ENCODE data around the gene PIK3C2A. TPM values are rescaled to one million over a fixed set of nuclear protein-coding genes. Genes with fewer than 3 reads are reported as not detected.

PIK3C2A gene
- total and polyA plus RNA-seq, 2 donors (not counting 3 experiments of a cell fraction or from before 2014, with no cell fraction given), result 33.7 to 142 TPM

DNA sequence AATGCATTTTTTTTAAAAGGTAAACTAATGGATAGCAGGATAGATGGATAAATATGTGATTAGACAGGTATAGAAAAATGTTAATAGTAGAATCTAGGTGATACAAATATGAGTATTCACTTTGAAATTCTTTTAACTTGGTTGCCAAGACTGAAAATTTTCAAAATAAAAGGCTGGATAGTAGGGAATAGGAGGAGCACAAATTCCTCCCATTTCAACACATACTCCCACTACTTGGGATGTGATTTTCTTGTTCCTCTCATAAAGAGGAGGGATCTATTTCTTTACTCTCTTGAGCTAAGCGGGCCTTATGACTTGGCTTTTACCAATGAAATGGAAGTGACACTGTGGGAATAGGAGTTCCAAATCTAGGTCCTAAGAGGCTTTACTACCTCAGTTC is 35.9 kb downstream of the PIK3C2A start:
- intact Hi-C loops (cut with micrococcal nuclease), result loop anchor here (1.0 kb wide), 2 partner anchors 11 to 37 kb away; no protein-coding TSS in a partner anchor
- dilution Hi-C loops (cut with MboI; ENCODE audit: extremely low pct_ligation_motif_present, low sequenced_read_pairs), result no loop called here
- Histone ChIP-seq H3K79me2 (ENCODE audit: control insufficient read depth, insufficient read depth, low read length) (peaks cover 73% of the 10 kb centered on the region), H3K4me3 (replicated peaks in 1 of 3; ENCODE audit: insufficient read depth in 1 of 3, low read depth in 1 of 3, low read length in 3 of 3) (no peak overlapping the region), H3K9me1 (replicated peaks; ENCODE audit: control insufficient read depth, extremely low read depth, insufficient read depth, low read length) (no peaks in the 10 kb centered on the region), H3K4me1 (ENCODE audit: control insufficient read depth, extremely low read depth, insufficient read depth, low read length) (peaks cover 14% of the 10 kb centered on the region), H3K9ac (replicated peaks; ENCODE audit: extremely low read depth, insufficient read depth, low read length) (peak overlapping the region; percentile 16), H3K4me2 (ENCODE audit: insufficient read depth, low read length) (peak overlapping the region; percentile 68), H2AFZ (ENCODE audit: low read depth, low read length) (no peak overlapping the region), H3K27ac (ENCODE audit: insufficient read depth, low read depth, low read length) (peak overlapping the region; percentile 59), H3K9me3 (replicated peaks; ENCODE audit: control insufficient read depth, insufficient read depth, low read length) (no peaks in the 10 kb centered on the region), H3K27me3 (ENCODE audit: control insufficient read depth in 2 of 2, insufficient read depth in 2 of 2, low read length in 2 of 2) (no peaks in the 10 kb centered on the region), H3K36me3 (ENCODE audit: control insufficient read depth in 2 of 2, extremely low read depth in 1 of 2, insufficient read depth in 2 of 2, low read length in 2 of 2) (peaks cover 8 to 12% of the 10 kb centered on the region in 2 experiments), H4K20me1 (replicated peaks; ENCODE audit: control insufficient read depth, extremely low read depth, insufficient read depth, low read length) (no peaks in the 10 kb centered on the region)
- ChIA-PET CTCF (interaction anchor here (1.0 to 2.0 kb wide), 3 partner anchors 13 to 64 kb away, joined by 3 to 8 read pairs (median 3); no protein-coding TSS in a partner anchor), POLR2A (no interaction called here)
- TF ChIP-seq CTCF (IDR thresholded peaks at IDR 0.05; ENCODE audit: extremely low read depth in 1 of 2, insufficient read depth in 1 of 2, low read depth in 1 of 2, low read length in 2 of 2) (no peak), JUN (IDR thresholded peaks at IDR 0.05; ENCODE audit: borderline replicate concordance, insufficient read depth, insufficient read length, low read depth) (no peak), GATA2 (IDR thresholded peaks at IDR 0.05; ENCODE audit: insufficient read depth, insufficient read length, low read depth, low read length) (no peak), POLR2A (IDR thresholded peaks at IDR 0.05; ENCODE audit: low read depth, low read length) (no peak), FOS (IDR thresholded peaks at IDR 0.05; ENCODE audit: borderline replicate concordance, insufficient read depth, low read length) (no peak), EZH2 (IDR thresholded peaks at IDR 0.05; ENCODE audit: borderline replicate concordance, low read depth, low read length, severe bottlenecking) (no peak), MYC (IDR thresholded peaks at IDR 0.05; ENCODE audit: low read depth, low read length) (no peak), POLR2AphosphoS5 (IDR thresholded peaks at IDR 0.05; ENCODE audit: insufficient read depth, low read depth, low read length) (no peak)
- TF ChIP-seq, protein P1, sequence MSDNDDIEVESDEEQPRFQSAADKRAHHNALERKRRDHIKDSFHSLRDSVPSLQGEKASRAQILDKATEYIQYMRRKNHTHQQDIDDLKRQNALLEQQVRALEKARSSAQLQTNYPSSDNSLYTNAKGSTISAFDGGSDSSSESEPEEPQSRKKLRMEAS (IDR thresholded peaks at IDR 0.05; ENCODE audit: insufficient read depth, insufficient read length), result no peak
- no peak for DNase-seq (ENCODE audit: low read depth, low spot score)
- FAIRE-seq, result no peak
- BruUV-seq (replicated peaks), result no TSS peak
